Measurements from ENCODE around the gene ABCE1.
A peak's percentile ranks its signal among the peaks of the same experiment; 100 is the strongest.
"Not testable (repeated sequence)": the region's sequence is repeated elsewhere in the genome, so short reads cannot be mapped to it uniquely, and the experiment has no call there.

Gene ABCE1

DNA sequence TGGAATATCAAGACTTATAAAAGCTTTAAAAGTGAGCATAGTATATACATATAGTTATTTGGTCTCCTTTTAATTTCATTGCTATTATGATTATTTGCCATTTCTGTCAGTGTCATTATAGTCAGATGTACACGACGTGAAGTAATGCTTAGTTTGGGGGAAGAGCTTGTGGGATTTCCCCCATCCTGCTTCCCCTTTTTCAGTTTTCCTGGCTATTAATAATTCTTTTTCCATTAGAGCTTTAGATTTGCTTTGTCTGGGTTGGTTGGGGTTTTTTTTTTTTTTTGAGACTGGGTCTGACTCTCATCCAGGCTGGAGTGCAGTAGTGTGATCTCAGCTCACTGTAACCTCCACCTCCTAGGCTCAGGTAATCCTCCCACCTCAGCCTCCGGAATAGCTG is 5.4 kb downstream of the ABCE1 start:
- no peak for DNase-seq

DNA sequence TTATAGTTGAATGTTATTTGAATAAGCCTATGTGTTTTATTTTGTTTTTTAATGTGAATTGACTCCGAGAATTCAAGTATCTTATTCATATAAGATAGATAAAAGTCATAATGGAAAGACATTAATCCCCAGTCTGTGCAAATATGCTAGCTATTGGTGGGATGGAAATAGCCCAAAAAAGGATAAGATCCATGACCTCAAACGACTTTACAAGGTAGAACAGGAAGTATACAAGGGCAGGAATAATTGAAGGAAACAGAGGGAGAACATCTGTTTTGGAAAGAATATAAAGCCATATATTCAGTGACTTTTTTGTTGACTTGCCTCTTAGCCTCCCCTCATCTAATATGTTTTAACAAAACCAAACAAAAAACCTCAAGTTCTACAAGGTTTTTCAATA is 9.0 kb downstream of the ABCE1 start:
- DNase-seq: no peak

DNA sequence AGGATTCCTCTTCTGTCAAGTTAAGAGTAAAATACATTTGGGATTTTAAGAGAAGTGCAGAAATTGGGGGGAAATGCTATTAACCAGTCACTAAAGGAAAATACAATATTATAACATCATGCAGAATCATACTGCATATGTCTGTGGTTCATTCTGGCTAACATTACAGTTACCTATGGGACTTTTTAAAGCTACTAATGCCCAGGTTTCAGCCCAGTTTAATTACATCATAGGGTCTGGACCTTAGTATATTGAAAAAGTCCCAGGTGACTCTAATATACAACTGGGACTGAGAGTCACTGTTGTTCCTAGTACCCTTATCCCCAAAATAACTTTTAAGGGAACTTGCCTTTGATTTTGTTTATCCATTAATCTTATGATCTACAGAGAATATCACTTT is 10.0 kb downstream of the ABCE1 start:
- DNase-seq: no peak

DNA sequence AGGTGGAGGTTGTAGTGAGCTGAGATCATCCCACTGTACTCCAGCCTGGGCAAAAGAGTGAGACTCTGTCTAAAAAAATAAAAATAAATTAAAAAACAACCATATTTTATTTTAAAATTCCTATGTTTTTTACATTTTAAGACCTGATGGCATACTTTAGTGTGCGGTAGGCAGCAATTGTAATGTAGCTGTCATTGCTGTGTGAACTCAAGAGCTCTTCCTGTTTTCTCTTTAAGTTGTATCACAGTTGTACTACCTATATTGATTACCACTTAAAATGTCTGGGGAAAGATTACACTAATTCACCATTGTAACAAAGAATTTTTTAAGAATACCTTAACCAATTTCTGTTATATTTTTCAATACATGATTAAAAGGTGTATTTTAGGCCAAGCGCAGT is 27.3 kb downstream of the ABCE1 start:
- no peak for DNase-seq

DNA sequence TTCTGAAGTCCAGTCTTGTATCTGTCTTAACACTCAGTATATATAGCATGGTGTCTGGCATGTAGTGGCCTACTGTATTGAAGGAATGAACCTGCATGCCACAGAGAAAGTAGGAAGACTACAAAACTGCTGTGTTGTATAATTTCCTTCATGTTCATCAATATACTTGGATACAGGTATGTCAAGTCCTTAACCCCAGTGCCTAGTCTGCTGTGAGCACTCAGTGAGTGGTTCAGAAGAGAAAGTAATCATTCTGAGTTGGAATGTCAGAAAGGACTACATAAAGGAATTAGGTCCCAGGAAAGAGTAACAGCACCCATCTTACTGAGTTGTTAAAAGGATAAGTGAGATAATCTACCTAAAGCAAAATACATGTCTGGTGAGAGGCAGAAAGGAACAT is 32.0 kb downstream of the ABCE1 start:
- DNase-seq: no peak

DNA sequence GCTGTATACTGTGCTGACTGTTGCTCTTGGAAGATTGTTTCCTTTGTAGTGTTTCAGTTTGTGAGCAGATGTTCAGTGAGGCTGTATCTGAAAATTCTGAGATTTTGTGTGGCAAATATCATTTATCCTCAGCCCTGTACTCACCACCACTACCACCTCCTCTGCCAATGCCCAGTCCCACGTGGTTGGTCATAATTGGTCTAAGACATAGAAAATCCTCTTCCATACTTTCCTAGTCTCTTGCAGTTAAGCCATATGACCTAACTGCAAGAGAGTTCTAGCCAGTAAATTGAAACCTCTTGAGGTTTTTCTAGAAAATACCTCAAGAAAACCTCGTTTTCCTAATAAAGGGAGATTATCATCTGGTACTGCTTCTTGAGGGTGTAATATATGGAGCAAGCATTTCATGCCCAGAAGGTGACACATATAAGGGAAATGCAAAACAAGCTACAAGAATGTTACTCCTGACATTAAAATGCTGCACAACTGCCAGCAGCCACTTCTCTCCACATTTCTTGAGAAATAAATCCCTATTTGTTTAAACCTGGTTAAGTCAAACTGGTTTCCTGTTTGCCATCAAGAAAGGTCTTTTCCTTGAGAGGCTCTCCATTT is 32.8 kb downstream of the ABCE1 start:
- peak; percentile 90 for DNase-seq

DNA sequence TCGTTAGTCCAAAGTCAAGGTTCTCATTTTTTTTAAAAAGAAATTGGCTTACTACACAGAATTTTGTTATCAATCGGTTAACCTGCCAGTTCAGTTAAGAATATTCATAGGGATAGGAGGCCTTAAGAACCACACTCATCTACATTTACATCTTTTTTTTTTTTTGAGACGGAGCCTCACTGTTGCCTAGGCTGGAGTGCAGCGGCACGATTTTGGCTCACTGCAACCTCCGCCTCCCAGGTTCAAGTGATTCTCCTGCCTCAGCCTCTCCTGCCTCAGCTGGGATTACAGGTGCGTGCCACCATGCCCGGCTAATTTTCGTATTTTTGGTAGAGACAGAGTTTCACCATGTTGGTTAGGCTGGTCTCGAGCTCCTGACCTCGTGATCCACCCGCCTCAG is 33.7 kb downstream of the ABCE1 start:
- DNase-seq: no peak

DNA sequence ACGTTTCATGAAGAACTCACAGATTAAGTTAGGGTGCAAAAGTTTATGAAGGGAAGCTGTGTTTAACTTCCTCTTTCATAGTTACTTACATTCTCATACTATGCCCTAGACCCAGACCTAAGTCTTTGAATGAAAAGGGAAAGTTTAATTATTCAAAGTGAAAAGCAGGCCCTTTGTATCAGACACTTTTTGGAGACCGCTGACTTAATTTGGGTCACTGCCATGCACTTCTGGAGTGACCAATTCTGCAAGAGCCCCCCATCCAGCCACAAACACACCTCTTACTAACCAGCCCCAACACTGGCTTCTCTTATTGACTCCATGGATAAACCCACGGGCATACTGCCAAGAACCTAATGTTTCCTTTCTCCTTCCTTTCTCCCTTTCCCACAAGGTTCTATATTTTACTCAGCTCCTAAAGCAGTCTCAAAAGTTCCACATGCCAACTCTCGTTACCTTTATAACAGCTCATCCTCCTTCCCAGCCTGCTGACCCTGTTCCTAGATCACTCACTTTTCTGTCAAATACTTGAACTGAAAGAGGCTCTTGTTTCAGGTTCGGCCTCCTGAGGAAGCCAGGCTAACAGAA is 34.5 kb downstream of the ABCE1 start:
- DNase-seq: peak; percentile 6

DNA sequence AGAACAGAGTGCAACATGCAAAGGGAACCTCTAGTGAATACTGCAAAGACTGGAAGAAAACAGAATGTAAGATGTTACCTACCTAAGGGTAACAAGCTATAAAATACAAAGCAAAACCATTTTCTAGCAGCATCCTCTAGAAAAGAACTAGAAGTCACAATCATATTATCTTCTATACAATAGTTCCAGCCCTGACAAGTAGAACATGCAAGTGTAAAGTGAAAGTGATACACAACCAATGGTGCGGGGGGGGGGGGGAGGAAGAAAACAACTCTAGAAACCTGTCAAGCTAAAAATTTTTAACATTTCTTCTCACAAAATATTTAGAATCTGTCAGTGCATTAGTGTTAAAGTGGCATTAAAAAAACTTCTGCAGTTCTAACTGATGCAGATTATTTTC is 38.1 kb downstream of the ABCE1 start:
- DNase-seq: not testable (repeated sequence)

DNA sequence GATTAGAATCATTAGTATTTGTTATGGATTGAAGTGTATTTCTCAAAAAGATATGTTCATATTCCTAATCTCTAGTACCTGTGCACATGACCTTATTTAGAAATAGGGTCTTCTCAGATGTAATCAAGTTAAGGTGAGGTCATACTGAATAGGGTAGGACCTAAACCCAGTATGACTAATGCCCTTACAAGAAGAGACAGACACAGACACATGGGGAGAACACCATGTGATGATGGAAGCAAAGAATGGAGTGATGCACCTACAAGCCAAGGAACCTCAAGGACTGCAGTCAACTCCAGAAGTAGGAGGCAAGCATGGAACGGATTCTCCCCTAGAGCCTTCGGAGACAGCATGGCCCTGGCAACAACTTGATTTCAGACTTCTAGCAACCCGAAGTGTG is 50.9 kb downstream of the ABCE1 start:
- no peak for DNase-seq

DNA sequence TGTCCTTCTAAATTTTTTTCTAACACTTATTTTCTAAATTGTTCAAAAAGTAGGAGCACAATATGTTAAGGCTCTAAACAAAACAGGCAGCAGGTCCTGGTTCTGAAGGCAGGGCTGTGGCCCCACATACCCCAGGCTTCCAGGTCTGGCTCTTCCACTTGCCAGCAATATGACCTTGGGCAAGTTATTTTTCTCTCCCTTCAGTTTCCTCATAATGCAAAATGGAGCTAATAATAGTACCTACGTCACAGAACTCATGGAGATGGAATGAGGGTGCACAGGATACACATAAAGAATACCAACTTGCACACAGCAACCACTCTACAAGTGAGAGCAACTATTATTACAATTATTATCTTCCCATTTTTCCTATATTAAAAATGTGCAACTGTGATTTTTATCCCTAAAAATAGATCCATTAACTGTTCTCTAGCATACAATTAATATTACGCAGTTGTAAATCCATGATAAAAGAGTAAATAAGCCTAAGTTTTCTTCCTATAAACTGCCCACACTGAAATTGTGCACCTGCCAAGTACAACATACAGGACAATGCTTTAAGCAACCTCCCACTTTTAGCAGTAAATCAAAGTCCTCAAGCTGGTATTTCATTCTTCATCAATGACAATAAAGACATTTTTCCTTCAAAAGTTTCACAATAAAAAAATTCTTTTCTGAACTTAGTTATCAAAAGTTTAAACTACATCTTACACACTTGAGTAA is 55.2 kb downstream of the ABCE1 start:
- DNase-seq: no peak

DNA sequence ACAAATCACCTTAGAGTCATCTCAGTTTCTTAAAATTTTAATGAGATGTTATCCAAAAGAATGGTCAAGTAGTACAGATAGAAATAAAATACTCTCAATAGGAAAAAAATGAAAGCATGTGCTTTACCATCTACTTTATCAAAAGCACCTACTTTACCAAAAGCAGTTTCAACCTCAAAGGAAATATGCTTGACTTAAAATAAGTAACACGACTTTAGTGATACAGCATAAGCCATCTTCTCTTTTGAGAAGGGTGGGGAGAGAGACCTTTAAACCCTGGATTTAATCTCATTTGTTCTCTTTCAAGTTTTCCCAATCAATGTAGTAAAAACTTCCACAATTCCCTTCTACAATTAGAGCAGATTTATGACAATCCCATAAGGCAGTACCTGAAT is 55.8 kb downstream of the ABCE1 start:
- DNase-seq: no peak

DNA sequence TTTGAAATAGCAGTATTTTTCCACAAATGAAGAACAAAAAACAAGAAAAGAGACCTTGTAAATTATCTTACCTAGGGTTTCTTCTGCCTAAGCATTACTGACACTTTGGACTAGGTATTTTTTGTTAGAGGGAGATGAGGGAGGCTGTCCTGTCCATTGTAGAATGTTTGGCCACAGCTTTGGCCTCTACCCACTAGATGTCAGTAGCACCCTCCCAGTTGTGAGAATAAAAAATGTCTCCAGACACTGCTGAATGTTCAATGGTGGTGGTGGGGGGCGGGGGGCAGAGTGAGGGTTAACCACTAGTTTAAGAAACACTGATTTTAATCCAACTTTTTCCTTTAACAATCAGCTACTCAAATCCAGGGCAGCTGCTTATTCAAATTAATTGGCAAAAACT is 56.5 kb downstream of the ABCE1 start:
- DNase-seq: peak; percentile 35

DNA sequence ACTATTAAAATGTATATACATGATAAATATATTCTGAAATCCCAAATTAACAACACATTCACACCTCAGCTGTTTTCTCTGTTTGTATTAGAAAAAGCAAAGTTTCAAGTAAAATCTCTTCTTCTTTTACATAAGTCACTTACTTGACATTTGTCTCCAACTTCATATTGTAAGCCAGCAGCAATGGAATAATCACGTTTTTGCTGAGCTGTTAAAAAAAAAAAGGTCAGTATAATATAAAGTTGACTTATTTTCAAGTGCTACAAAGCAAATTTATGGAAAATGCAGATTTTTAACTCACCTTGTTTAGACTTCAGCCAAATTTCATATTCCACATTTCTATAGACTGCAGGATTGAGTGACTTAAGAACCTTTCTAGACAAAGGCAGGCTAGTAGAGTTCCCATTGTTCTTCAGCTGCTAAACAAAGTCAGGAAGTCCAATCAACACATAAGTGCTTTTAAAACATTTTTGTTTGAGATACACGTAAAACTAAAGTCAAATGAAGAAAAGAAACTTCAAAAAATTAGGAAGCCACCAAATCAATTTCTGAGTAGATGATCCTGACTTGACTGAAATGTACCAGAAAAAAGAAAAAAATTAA is 57.3 kb downstream of the ABCE1 start:
- no peak for DNase-seq

DNA sequence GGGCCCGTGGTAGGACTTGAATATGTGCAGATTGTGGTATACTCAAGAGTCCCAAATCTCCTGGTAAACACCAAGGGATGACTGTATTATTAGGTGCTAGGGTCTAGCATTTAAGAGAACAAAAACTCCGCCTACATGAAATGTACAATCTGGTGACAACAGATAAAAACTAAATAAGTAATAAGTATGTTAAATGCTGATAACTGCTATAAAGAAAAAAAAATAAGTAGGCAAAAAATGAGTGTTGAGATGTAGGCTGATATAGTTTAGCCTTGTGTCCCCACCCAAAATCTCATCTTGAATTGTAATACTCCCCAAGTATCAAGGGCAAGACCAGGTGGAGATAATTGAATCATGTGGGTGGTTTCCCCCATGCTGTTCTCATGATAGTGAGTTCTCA is 58.9 kb downstream of the ABCE1 start:
- no peak for DNase-seq

DNA sequence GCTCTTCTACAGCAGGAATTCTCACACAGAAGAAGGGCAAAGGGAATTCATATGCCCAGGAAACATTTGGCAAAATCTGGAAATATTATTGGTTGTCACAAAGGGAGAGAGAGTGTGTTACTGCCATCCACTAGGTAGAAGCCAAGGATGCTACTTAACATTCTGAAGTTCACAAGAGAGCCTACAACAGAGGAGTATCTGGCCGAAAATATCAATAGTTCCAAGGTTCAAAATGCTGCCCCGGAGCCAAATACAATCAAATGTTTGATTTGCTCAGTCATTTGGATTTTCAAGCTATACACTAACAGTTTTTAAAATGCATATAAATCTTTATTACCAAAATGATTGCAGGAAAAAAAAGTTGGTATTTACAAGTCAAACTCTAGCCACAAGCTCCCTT is 63.4 kb downstream of the ABCE1 start:
- DNase-seq: no peak

DNA sequence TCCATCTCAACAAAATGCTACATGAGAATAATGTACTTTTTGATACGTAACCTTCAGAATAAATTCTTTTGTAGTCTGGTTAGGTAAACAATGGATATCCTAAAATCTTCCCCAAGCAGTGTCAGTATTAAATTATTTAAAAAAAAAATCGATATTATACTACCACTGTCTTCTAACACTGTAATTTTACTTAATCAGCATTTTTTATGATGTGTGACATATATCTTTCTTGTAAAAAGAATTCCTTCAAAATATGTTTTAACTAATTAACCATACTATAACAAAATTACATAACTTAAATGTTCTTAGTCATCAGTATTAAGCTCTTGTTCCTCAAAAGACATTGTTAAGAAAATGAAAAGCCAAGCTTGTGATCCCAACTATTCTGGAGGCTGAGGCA is 69.8 kb downstream of the ABCE1 start:
- DNase-seq: no peak

DNA sequence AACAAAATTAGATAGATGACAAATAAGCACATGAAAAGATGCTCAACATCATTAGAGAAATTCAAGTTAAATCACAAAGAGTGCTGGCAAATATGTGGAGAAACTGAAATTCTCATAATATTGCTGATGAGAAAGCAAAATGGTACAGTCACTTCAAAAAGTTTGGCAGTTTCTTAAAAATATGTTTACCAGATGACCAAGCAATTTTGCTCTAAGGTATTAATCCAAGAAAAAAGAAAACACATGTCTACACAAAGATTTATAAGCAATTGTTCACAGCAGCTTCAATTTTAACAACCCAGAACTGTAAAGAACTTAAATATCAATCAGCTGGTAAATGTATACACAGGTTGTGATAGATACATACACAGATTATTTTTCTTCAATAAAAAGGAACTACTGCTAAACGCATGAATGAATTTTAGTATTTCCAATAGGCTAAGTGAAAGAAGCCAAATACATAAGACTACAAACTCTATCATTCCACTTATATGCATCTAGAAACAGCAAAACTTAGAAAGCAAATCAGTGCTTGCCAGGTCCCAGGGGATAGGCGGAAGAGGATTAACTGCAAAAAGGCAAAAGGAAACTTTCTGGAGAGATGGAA is 70.6 kb downstream of the ABCE1 start:
- no peak for DNase-seq

DNA sequence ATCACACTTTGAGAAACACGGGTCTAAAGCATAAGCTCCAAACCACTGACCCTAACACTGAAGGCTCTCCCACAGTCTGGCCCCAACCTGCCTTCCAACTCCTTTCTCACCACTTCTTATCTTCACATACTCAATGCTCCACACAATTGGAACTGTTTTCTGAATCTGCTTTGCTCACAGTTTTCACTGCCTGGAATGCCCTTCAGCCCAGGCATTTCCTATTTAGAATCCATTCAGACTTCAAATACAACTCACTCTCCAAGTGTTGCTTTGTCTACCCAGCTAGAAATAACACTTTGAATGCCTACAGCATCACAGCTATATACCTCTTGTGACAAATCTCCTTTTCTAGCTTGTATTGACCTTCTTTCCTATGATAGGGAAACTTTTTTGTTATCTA is 72.1 kb downstream of the ABCE1 start:
- no peak for DNase-seq

DNA sequence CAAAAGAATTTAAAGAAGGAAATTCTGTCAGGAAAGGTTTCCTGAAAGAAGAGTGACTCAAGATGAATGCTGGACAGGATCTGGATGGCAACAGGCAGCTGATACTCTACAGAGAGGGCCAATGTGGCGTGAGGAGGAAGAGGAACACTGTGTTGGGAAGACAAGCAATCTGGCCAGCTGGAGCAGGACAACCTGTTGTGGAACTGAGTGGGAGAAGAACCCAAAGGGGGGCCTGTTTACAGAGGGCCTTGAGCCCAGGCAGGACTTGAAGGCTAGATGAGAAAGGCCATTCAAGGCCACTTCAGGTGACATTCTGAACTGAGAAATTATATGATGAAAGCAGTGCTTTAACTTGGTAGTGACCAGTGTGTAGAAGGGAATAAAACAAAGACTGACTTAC is 73.8 kb downstream of the ABCE1 start:
- DNase-seq: no peak

DNA sequence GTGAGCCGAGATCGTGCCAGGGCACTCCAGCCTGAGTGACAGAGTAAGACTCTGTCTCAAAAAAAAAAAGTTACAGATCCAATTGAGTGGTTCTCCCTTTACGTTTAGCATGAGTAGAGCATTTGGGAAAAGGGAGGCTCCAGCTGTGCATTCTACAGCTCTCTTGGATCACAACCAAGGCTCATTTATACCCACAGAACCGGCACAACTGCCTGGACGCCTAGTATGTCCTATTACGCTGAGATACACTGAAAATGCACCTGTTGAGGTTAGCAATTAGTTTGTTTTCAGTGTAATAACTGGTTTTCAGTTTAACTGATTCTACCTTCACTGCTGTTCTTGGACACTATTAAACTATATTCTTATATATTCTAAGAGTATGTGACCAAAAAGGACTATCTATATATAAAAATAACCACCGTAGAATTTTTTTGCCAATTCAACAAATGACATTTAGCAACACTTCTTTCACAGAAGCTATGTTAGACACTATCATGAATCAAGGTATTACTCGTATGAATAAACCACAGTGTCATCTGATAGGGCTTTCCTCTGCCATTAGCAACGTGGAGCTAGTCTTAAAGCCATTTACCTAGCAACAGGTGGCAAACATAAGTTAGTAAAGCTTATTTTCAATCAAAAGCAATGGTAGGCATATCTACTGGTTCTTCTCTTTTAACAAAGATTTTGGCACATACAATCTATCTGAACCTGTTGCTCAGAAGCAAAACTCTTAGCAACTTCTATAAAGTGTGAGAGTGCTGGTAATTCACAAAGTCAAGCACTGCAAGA is 78.7 kb downstream of the ABCE1 start:
- DNase-seq: no peak

DNA sequence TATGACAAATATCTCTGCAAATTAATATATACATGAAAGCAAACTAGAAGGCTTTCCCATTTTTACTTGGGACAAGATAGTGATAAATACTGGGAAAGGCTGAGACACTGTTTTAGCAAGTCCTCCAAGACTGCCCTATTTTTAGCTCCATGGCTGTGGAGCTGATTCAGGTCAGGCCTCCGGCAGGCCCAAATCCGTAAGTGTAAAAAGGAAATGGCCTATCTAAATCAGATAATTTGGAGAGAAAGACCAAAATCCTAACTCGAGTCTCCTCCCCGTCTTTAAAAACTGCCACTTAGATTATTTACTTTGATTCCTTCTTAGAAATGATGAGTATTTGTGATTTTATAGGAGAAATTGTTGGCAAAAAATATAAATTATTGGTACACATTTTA is 79.4 kb downstream of the ABCE1 start:
- DNase-seq: no peak
